GM23338 (cell line): ENCODE measurements around the gene PRDM7.
"Not testable (repeated sequence)": the region's sequence is repeated elsewhere in the genome, so short reads cannot be mapped to it uniquely, and the experiment has no call there.

Source experiments
- CREB1 ChIP-seq: fragments of 250-450 bp; sonication (Bioruptor Pico); IDR thresholded peaks from 2 replicates; pipeline ENCODE4 v1.5.0; 2020; ENCODE audit warnings: low read depth, mild to moderate bottlenecking, moderate library complexity
- EZH2 ChIP-seq: fragments of 200-600 bp; sonication (generic); IDR thresholded peaks from one replicate; pipeline ENCODE4 v1.8.0; 2017; ENCODE audit warnings: antibody characterized with exemption, mild to moderate bottlenecking, low read depth; ENCODE audit not compliant: unreplicated experiment
- EZH2phosphoT487 ChIP-seq: fragments of 200-600 bp; sonication (generic); IDR thresholded peaks from one replicate; pipeline ENCODE4 v1.8.1; 2018; ENCODE audit warnings: antibody characterized with exemption; ENCODE audit not compliant: unreplicated experiment
- JUNB ChIP-seq: IDR thresholded peaks from one replicate; pipeline ENCODE4 v1.6.1; 2016; ENCODE audit warnings: antibody characterized with exemption; ENCODE audit not compliant: unreplicated experiment
- POLR2AphosphoS5 ChIP-seq: IDR thresholded peaks from 2 replicates; pipeline ENCODE4 v1.6.1; 2016; ENCODE audit warnings: antibody characterized with exemption, low read depth
- ZNF114 ChIP-seq: fragments of 250-450 bp; sonication (Bioruptor Pico); IDR thresholded peaks from 2 replicates; pipeline ENCODE4 v1.5.0; 2020; ENCODE audit warnings: mild to moderate bottlenecking, moderate library complexity
- TF ChIP-seq, protein P1 (sequence below), 2 experiments: fragments of 200-600 bp in 1 of 2; sonication (generic) in 1 of 2; conservative IDR thresholded peaks; 2 replicates each; pipeline versions ENCODE4 v1.5.1 to v1.6.1; 2016 to 2017; ENCODE audit warnings: antibody characterized with exemption in 2 of 2, low read depth in 2 of 2, mild to moderate bottlenecking in 2 of 2, moderate library complexity in 1 of 2

DNA sequence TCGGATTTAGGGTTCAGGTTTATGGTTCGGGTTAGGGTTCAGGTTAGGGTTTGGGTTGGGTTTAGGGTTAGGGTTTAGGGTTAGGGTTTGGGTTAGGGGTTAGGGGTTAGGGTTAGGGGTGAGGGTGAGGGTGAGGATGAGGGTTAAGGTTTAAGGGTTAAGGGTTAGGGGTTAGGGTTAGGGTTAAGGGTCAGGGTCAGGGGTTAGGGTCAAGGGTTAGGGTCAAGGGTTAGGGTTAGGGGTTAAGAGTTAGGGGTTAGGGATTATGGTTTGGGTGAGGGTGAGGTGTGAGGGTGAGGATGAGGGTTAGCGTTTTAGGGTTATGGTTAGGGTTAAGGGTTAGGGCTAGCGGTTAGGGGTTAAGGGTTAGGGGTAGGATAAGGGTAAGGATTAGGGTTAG, 44.7 kb upstream of the PRDM7 start:
- TF ChIP-seq ZNF114; POLR2AphosphoS5; EZH2phosphoT487; CREB1 (CRISPR knock-in tag); EZH2; JUNB: not testable (repeated sequence)
- TF ChIP-seq, protein P1, sequence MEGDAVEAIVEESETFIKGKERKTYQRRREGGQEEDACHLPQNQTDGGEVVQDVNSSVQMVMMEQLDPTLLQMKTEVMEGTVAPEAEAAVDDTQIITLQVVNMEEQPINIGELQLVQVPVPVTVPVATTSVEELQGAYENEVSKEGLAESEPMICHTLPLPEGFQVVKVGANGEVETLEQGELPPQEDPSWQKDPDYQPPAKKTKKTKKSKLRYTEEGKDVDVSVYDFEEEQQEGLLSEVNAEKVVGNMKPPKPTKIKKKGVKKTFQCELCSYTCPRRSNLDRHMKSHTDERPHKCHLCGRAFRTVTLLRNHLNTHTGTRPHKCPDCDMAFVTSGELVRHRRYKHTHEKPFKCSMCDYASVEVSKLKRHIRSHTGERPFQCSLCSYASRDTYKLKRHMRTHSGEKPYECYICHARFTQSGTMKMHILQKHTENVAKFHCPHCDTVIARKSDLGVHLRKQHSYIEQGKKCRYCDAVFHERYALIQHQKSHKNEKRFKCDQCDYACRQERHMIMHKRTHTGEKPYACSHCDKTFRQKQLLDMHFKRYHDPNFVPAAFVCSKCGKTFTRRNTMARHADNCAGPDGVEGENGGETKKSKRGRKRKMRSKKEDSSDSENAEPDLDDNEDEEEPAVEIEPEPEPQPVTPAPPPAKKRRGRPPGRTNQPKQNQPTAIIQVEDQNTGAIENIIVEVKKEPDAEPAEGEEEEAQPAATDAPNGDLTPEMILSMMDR (conservative IDR thresholded peaks at IDR 0.05; ENCODE audit: low read depth in 2 of 2), result not testable (repeated sequence)
